SK-N-SH treated with all-trans-retinoic acid at 6 μM for 48 hours (cell line): Measurements from ENCODE around the gene KIF13A.
A peak's percentile ranks its signal among the peaks of the same experiment; 100 is the strongest.

ENCODE experiments used
- ATAC-seq: fragments of 200-7000 bp; cut with Tn5 transposase; 3 replicates; pipeline ENCODE4 v1.9.1; 2020; ENCODE audit warnings: mild to moderate bottlenecking, moderate library complexity
- ARNTL ChIP-seq: fragments of 450-650 bp; formaldehyde crosslinking; IDR thresholded peaks from 2 replicates; pipeline ENCODE4 v1.5.0; 2020; ENCODE audit warnings: low read depth, mild to moderate bottlenecking, moderate library complexity, borderline replicate concordance
- BACH2 ChIP-seq: fragments of 250-450 bp; sonication (Bioruptor Pico); IDR thresholded peaks from 2 replicates; pipeline ENCODE4 v1.9.0; 2021; ENCODE audit warnings: mild to moderate bottlenecking, borderline replicate concordance
- CSDC2 ChIP-seq: fragments of 250-450 bp; sonication (Bioruptor Pico); IDR thresholded peaks from 2 replicates; pipeline ENCODE4 v1.5.0; 2020; ENCODE audit warnings: mild to moderate bottlenecking, moderate library complexity
- ESRRG ChIP-seq: fragments of 250-450 bp; sonication (Bioruptor Pico); IDR thresholded peaks from 2 replicates; pipeline ENCODE4 v1.6.1; 2021; ENCODE audit warnings: mild to moderate bottlenecking
- GLIS3 ChIP-seq: fragments of 250-450 bp; sonication (Bioruptor Pico); IDR thresholded peaks from 2 replicates; pipeline ENCODE4 v1.5.0; 2020; ENCODE audit warnings: mild to moderate bottlenecking, moderate library complexity
- ISL1 ChIP-seq: fragments of 250-450 bp; sonication (Bioruptor Pico); IDR thresholded peaks from 2 replicates; pipeline ENCODE4 v2.1.2; 2022; ENCODE audit warnings: mild to moderate bottlenecking, moderate library complexity
- OSR1 ChIP-seq: fragments of 250-450 bp; sonication (Bioruptor Pico); IDR thresholded peaks from 2 replicates; pipeline ENCODE4 v1.8.0; 2022; ENCODE audit warnings: moderate library complexity, mild to moderate bottlenecking, inconsistent platforms
- PPARA ChIP-seq: fragments of 250-450 bp; sonication (Bioruptor Pico); IDR thresholded peaks from 2 replicates; pipeline ENCODE4 v1.5.0; 2020; ENCODE audit warnings: mild to moderate bottlenecking, borderline replicate concordance
- RARB ChIP-seq: fragments of 250-450 bp; sonication (Bioruptor Pico); IDR thresholded peaks from 2 replicates; pipeline ENCODE4 v1.8.0; 2021; ENCODE audit warnings: mild to moderate bottlenecking, moderate library complexity
- TCF4 ChIP-seq: fragments of 250-450 bp; sonication (Bioruptor Pico); IDR thresholded peaks from 2 replicates; pipeline ENCODE4 v1.8.0; 2021; ENCODE audit warnings: mild to moderate bottlenecking, moderate library complexity, borderline replicate concordance
- TOX ChIP-seq: fragments of 250-450 bp; sonication (Bioruptor Pico); IDR thresholded peaks from 2 replicates; pipeline ENCODE4 v1.8.0; 2021; ENCODE audit warnings: mild to moderate bottlenecking, moderate library complexity, borderline replicate concordance
- ZFP3 ChIP-seq: fragments of 250-450 bp; sonication (Bioruptor Pico); IDR thresholded peaks from 2 replicates; pipeline ENCODE4 v1.5.0; 2020; ENCODE audit warnings: mild to moderate bottlenecking, moderate library complexity
- ZFP30 ChIP-seq: fragments of 450-650 bp; formaldehyde crosslinking; IDR thresholded peaks from 2 replicates; pipeline ENCODE4 v1.5.0; 2022; ENCODE audit warnings: mild to moderate bottlenecking, moderate library complexity
- ZNF8 ChIP-seq: fragments of 450-650 bp; formaldehyde crosslinking; IDR thresholded peaks from 2 replicates; pipeline ENCODE4 v1.5.0; 2020; ENCODE audit warnings: mild to moderate bottlenecking, moderate library complexity
- TF ChIP-seq, protein P1 (sequence below): fragments of 250-450 bp; sonication (Bioruptor Pico); IDR thresholded peaks from 2 replicates; pipeline ENCODE4 v1.5.0; 2020; ENCODE audit warnings: mild to moderate bottlenecking, moderate library complexity
- TF ChIP-seq, protein P2 (sequence below): fragments of 250-450 bp; sonication (Bioruptor Pico); IDR thresholded peaks from 2 replicates; pipeline ENCODE4 v1.8.0; 2021; ENCODE audit warnings: low read depth, mild to moderate bottlenecking, moderate library complexity, borderline replicate concordance
- TF ChIP-seq, protein P3 (sequence below): fragments of 250-450 bp; sonication (Bioruptor Pico); IDR thresholded peaks from 2 replicates; pipeline ENCODE4 v1.5.1; 2020; ENCODE audit warnings: low read depth, mild to moderate bottlenecking, moderate library complexity
- TF ChIP-seq, protein P4 (sequence below): fragments of 250-450 bp; sonication (Bioruptor Pico); IDR thresholded peaks from 2 replicates; pipeline ENCODE4 v1.5.1; 2021; ENCODE audit warnings: mild to moderate bottlenecking, moderate library complexity

KIF13A gene

DNA sequence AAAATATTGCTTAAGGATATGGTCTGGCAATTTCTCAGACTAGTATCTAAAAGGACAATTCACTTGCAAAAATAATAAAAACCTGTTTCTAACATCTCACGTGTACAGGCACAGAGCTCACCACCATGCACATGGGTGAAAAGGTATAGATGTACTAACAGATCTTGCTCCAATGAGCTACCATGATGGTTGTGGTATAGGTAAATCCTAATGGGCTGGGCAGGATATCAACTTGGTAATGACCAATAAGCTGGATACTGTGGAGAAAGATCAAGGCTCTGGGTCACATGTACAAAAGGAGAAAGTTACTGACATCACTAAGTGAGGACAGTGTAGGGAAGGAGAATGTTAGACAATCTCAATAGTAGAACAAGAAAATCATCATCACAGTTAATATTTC lies 169.7 kb downstream of the KIF13A start (continued):
- TF ChIP-seq, protein P1, sequence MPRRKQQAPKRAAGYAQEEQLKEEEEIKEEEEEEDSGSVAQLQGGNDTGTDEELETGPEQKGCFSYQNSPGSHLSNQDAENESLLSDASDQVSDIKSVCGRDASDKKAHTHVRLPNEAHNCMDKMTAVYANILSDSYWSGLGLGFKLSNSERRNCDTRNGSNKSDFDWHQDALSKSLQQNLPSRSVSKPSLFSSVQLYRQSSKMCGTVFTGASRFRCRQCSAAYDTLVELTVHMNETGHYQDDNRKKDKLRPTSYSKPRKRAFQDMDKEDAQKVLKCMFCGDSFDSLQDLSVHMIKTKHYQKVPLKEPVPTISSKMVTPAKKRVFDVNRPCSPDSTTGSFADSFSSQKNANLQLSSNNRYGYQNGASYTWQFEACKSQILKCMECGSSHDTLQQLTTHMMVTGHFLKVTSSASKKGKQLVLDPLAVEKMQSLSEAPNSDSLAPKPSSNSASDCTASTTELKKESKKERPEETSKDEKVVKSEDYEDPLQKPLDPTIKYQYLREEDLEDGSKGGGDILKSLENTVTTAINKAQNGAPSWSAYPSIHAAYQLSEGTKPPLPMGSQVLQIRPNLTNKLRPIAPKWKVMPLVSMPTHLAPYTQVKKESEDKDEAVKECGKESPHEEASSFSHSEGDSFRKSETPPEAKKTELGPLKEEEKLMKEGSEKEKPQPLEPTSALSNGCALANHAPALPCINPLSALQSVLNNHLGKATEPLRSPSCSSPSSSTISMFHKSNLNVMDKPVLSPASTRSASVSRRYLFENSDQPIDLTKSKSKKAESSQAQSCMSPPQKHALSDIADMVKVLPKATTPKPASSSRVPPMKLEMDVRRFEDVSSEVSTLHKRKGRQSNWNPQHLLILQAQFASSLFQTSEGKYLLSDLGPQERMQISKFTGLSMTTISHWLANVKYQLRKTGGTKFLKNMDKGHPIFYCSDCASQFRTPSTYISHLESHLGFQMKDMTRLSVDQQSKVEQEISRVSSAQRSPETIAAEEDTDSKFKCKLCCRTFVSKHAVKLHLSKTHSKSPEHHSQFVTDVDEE (CRISPR knock-in tag): no peak
- TF ChIP-seq ISL1: no peak
- TF ChIP-seq GLIS3 (CRISPR knock-in tag): no peak
- no peak for TF ChIP-seq ZFP3 (CRISPR knock-in tag)
- TF ChIP-seq, all 23 proteins: peak for 0

DNA sequence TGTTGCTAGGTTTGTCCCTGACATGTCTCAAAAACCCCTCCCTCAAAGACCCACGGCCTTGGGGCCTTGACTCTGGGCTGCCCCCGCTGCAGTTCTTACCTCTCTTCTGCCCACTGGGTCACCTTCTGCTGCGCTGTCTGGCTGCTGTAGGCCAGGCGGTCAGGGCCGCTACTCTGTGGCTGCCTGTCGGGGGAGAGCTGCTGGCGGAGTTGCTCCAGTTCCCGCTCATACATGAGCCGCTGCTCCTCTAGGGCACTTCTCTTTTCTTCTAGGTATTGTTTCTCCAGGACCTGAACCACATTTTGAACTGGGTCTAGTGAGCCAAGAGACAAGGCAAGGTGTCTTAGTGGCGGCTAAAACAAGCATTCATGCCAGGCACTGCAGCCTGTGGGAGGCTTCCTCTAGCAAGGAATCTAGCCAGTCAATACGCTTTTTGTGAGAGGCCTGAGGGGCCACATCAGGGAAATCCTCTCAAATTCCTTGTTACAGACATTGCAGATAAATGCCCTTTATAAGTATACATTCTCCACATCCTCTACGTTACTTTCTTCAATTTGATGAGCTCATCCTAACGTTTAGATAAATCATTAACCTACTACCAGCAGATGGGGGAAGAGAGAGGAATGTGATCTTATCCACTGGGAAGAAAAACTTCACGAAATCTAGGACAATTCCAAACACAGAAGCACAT lies 170.4 kb downstream of the KIF13A start:
- TF ChIP-seq, protein P2, sequence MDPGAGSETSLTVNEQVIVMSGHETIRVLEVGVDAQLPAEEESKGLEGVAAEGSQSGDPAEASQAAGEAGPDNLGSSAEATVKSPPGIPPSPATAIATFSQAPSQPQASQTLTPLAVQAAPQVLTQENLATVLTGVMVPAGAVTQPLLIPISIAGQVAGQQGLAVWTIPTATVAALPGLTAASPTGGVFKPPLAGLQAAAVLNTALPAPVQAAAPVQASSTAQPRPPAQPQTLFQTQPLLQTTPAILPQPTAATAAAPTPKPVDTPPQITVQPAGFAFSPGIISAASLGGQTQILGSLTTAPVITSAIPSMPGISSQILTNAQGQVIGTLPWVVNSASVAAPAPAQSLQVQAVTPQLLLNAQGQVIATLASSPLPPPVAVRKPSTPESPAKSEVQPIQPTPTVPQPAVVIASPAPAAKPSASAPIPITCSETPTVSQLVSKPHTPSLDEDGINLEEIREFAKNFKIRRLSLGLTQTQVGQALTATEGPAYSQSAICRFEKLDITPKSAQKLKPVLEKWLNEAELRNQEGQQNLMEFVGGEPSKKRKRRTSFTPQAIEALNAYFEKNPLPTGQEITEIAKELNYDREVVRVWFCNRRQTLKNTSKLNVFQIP: no peak
- no peak for TF ChIP-seq RARB (CRISPR knock-in tag)
- no peak for TF ChIP-seq GLIS3 (CRISPR knock-in tag)
- no peak for TF ChIP-seq OSR1 (CRISPR knock-in tag)
- no peak for TF ChIP-seq ZFP30 (CRISPR knock-in tag)
- no peak for TF ChIP-seq ARNTL (CRISPR knock-in tag)
- no peak for TF ChIP-seq ESRRG
- TF ChIP-seq CSDC2 (CRISPR knock-in tag): no peak
- TF ChIP-seq BACH2 (CRISPR knock-in tag): no peak
- no peak for TF ChIP-seq TOX (CRISPR knock-in tag)
- no peak for TF ChIP-seq ISL1
- TF ChIP-seq TCF4: no peak
- no peak for TF ChIP-seq PPARA (CRISPR knock-in tag)
- TF ChIP-seq, protein P1 (CRISPR knock-in tag): no peak
- TF ChIP-seq, protein P3, sequence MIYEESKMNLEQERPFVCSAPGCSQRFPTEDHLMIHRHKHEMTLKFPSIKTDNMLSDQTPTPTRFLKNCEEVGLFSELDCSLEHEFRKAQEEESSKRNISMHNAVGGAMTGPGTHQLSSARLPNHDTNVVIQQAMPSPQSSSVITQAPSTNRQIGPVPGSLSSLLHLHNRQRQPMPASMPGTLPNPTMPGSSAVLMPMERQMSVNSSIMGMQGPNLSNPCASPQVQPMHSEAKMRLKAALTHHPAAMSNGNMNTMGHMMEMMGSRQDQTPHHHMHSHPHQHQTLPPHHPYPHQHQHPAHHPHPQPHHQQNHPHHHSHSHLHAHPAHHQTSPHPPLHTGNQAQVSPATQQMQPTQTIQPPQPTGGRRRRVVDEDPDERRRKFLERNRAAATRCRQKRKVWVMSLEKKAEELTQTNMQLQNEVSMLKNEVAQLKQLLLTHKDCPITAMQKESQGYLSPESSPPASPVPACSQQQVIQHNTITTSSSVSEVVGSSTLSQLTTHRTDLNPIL (CRISPR knock-in tag): no peak; the same call in 1 of the 2 replicates

DNA sequence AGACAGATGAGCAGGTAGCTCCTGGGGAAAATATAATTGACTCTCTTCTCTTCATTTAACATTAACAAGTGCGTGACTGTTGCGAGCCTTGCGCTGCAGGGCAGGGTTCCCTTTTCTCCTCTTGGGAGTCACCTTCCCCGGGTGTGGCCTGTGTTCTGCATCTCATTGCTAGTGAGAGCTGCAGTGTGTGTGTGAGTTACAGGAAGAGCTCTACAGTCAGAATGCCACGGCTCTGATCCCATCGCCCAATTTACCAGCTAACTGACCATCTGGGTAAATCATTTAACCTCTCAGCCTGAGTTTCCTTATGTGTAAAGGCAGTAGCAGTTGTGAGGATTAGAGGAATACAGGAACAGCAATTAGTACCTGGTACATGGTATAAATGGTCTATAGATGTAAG lies 173.9 kb downstream of the KIF13A start:
- TF ChIP-seq RARB (CRISPR knock-in tag): no peak
- no peak for TF ChIP-seq TOX (CRISPR knock-in tag)
- ATAC-seq: no peak

More for the DNA sequence above, 170.4 kb downstream of the KIF13A start:
- peak; percentile 75 for ATAC-seq

DNA sequence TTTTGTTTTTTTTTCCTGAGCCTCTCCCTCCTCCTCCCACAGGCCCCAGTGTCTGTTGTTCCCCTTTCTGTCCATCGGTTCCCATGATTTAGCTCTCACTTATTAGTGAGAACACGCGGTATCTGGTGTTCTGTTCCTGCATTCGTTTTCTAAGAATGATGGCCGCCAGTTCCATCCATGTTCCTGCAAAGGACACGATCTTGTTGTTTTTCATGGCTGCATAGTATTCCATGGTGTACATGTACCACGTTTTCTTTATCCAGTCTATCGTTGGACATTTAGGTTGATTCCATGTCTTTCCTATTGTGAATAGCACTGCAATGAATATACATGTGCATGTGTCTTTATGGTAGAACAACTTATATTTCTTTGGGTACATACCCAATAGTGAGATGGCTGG lies 175.1 kb downstream of the KIF13A start:
- ATAC-seq: no peak
- TF ChIP-seq ESRRG (no peak), ZNF8 (peak; percentile 75)
- TF ChIP-seq, protein P4, sequence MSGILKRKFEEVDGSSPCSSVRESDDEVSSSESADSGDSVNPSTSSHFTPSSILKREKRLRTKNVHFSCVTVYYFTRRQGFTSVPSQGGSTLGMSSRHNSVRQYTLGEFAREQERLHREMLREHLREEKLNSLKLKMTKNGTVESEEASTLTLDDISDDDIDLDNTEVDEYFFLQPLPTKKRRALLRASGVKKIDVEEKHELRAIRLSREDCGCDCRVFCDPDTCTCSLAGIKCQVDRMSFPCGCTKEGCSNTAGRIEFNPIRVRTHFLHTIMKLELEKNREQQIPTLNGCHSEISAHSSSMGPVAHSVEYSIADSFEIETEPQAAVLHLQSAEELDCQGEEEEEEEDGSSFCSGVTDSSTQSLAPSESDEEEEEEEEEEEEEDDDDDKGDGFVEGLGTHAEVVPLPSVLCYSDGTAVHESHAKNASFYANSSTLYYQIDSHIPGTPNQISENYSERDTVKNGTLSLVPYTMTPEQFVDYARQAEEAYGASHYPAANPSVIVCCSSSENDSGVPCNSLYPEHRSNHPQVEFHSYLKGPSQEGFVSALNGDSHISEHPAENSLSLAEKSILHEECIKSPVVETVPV (CRISPR knock-in tag): no peak
